ENCODE results near the gene NT5DC4. TPM values are rescaled to one million over a fixed set of nuclear protein-coding genes. Genes with fewer than 3 reads are reported as not detected.
A peak's percentile ranks its signal among the peaks of the same experiment; 100 is the strongest.

The NT5DC4 gene
- total RNA-seq, 2 donors from 2014 or later: not detected

DNA sequence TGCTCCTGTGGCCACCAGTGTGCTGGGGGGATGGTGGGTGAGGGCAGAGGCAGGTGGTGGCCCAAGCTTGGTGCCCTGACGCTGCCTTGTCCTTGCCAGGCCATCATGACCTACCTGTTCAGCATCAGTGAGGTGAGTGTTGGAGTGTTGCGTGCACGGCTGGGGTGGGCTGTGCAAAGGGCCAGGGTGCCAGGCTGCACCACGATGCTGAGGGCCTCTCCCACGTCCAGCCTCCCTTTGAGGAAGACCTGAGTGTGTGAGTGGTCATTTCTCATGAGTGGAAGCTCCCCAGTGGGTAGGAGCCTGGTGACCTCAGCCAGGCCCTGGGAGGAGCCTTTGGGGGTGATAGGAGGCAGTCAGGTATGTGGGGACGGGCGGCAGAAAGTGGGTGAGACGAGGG is 3.2 kb downstream of the NT5DC4 start:
- Mint-ChIP-seq H3K27ac (no peak overlapping the region), H3K9me3 (no peaks in the 10 kb centered on the region), H3K4me3 (no peak overlapping the region), H3K4me1 (peaks cover 14% of the 10 kb centered on the region), H3K36me3 (ENCODE audit: low read depth) (no peaks in the 10 kb centered on the region), H3K27me3 (ENCODE audit: insufficient read depth) (no peaks in the 10 kb centered on the region)
- Histone ChIP-seq H3K27ac (ENCODE audit: low read depth, low read length) (no peak overlapping the region), H3K27me3 (ENCODE audit: control insufficient read depth, insufficient read depth, low read length, poor library complexity, severe bottlenecking) (no peaks in the 10 kb centered on the region), H3K4me3 (ENCODE audit: low read length) (no peak overlapping the region), H3K9me3 (ENCODE audit: control insufficient read depth, low read length) (no peaks in the 10 kb centered on the region), H3K4me1 (ENCODE audit: control insufficient read depth, insufficient read depth, low read length) (peaks cover 9% of the 10 kb centered on the region), H3K9ac (ENCODE audit: extremely low read depth, low read length, poor library complexity, severe bottlenecking) (no peak overlapping the region), H3K36me3 (ENCODE audit: control insufficient read depth, insufficient read depth, low read length) (no peaks in the 10 kb centered on the region)
- TF ChIP-seq, protein P1, sequence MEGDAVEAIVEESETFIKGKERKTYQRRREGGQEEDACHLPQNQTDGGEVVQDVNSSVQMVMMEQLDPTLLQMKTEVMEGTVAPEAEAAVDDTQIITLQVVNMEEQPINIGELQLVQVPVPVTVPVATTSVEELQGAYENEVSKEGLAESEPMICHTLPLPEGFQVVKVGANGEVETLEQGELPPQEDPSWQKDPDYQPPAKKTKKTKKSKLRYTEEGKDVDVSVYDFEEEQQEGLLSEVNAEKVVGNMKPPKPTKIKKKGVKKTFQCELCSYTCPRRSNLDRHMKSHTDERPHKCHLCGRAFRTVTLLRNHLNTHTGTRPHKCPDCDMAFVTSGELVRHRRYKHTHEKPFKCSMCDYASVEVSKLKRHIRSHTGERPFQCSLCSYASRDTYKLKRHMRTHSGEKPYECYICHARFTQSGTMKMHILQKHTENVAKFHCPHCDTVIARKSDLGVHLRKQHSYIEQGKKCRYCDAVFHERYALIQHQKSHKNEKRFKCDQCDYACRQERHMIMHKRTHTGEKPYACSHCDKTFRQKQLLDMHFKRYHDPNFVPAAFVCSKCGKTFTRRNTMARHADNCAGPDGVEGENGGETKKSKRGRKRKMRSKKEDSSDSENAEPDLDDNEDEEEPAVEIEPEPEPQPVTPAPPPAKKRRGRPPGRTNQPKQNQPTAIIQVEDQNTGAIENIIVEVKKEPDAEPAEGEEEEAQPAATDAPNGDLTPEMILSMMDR (conservative IDR thresholded peaks at IDR 0.05): no peak
- DNase-seq: no peak
- WGBS, 2 experiments (ENCODE audit: insufficient coverage in 1 of 2, insufficient read length in 1 of 2): 93 to 96% methylated on average over 7 to 8 of the region's 8 CpGs

DNA sequence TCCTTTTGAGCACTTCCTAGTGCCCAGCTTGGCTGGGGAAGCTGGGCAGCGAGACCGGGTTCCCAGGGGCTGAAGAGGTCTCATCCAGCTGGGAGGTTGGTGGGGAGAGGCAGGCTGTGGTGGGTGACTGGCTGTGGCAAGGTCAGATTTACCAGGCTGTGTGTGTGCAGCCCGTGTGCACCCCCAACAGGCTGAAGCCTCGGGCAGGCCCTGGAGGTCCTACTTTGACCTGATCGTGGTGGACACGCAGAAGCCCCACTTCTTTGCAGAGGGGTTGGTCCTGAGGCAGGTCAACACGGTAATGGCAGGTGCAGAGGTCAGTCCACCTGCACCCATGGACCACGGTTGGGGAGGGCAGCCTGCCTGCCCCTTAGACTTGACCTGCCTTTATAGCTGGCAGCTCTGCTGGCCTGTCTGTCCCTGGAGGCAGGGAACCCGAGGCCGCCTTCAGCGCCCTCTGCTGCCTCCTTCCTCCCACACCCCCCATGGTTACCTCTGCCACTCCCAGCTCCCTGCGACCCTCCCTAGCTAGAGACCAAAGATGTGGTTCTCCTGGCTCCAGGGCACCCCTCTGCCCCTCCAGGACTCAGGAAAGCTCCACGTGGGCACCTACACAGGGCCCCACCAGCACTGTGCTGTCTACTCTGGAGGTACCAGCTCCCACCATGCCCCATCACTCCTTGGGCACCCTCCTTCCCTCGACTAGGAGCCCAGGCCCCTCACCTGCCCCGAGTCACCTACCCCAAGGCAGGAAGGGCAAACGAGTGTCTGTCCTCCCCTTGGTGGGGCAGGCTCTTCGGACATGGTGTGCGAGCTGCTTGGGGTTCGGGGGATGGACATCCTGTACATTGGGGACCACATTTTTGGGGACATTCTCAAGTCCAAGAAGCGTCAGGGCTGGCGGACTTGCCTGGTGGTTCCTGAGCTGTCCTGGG is 4.0 kb downstream of the NT5DC4 start:
- H3K4me3 Mint-ChIP-seq: no peak overlapping the region
- H3K9ac ChIP-seq (ENCODE audit: extremely low read depth, low read length, poor library complexity, severe bottlenecking): no peak overlapping the region
- 83 to 95% methylated on average over 13 to 21 of the region's 21 CpGs for WGBS, 2 experiments (ENCODE audit: insufficient coverage in 1 of 2, insufficient read length in 1 of 2)
- H3K4me1 ChIP-seq (ENCODE audit: control insufficient read depth, insufficient read depth, low read length): peaks cover 9% of the 10 kb centered on the region
- H3K27ac Mint-ChIP-seq: peak overlapping the region; percentile 35
- no peaks in the 10 kb centered on the region for H3K9me3 ChIP-seq (ENCODE audit: control insufficient read depth, low read length)
- H3K27ac ChIP-seq (ENCODE audit: low read depth, low read length): no peak overlapping the region
- DNase-seq: peak; percentile 83
- H3K27me3 Mint-ChIP-seq (ENCODE audit: insufficient read depth): no peaks in the 10 kb centered on the region
- TF ChIP-seq, protein P1 (conservative IDR thresholded peaks at IDR 0.05): peak; percentile 69
- no peaks in the 10 kb centered on the region for H3K9me3 Mint-ChIP-seq
- no peaks in the 10 kb centered on the region for H3K27me3 ChIP-seq (ENCODE audit: control insufficient read depth, insufficient read depth, low read length, poor library complexity, severe bottlenecking)
- peaks cover 14% of the 10 kb centered on the region for H3K4me1 Mint-ChIP-seq
- no peaks in the 10 kb centered on the region for H3K36me3 Mint-ChIP-seq (ENCODE audit: low read depth)
- no peaks in the 10 kb centered on the region for H3K36me3 ChIP-seq (ENCODE audit: control insufficient read depth, insufficient read depth, low read length)
- H3K4me3 ChIP-seq (ENCODE audit: low read length): no peak overlapping the region

- Histone ChIP-seq H3K4me1 (ENCODE audit: control insufficient read depth, insufficient read depth, low read length) (peaks cover 9% of the 10 kb centered on the region), H3K4me3 (ENCODE audit: low read length) (no peak overlapping the region), H3K36me3 (ENCODE audit: control insufficient read depth, insufficient read depth, low read length) (no peaks in the 10 kb centered on the region), H3K27ac (ENCODE audit: low read depth, low read length) (no peak overlapping the region), H3K27me3 (ENCODE audit: control insufficient read depth, insufficient read depth, low read length, poor library complexity, severe bottlenecking) (no peaks in the 10 kb centered on the region), H3K9me3 (ENCODE audit: control insufficient read depth, low read length) (no peaks in the 10 kb centered on the region), H3K9ac (ENCODE audit: extremely low read depth, low read length, poor library complexity, severe bottlenecking) (no peak overlapping the region)
- Mint-ChIP-seq H3K27ac (peak overlapping the region; percentile 61), H3K36me3 (ENCODE audit: low read depth) (no peaks in the 10 kb centered on the region), H3K9me3 (no peaks in the 10 kb centered on the region), H3K4me1 (peaks cover 17% of the 10 kb centered on the region), H3K4me3 (no peak overlapping the region), H3K27me3 (ENCODE audit: insufficient read depth) (no peaks in the 10 kb centered on the region)
- DNase-seq: peak; percentile 70
- TF ChIP-seq, protein P1 (conservative IDR thresholded peaks at IDR 0.05): no peak
- WGBS, 2 experiments (ENCODE audit: insufficient coverage in 1 of 2, insufficient read length in 1 of 2): 92 to 94% methylated on average over 6 to 15 of the region's 15 CpGs
Measured at GRCh38 chr2:112725545-112726457, 5.0 kb downstream of the NT5DC4 start.
